ENCODE data around the gene NEGR1.

NEGR1 gene

GRCh38 chr1:71770121-71770520, 512.2 kb downstream of the NEGR1 start:
- DNase-seq = no peak

GRCh38 chr1:71766748-71767147, 515.6 kb downstream of the NEGR1 start:
- no peak for DNase-seq

DNA sequence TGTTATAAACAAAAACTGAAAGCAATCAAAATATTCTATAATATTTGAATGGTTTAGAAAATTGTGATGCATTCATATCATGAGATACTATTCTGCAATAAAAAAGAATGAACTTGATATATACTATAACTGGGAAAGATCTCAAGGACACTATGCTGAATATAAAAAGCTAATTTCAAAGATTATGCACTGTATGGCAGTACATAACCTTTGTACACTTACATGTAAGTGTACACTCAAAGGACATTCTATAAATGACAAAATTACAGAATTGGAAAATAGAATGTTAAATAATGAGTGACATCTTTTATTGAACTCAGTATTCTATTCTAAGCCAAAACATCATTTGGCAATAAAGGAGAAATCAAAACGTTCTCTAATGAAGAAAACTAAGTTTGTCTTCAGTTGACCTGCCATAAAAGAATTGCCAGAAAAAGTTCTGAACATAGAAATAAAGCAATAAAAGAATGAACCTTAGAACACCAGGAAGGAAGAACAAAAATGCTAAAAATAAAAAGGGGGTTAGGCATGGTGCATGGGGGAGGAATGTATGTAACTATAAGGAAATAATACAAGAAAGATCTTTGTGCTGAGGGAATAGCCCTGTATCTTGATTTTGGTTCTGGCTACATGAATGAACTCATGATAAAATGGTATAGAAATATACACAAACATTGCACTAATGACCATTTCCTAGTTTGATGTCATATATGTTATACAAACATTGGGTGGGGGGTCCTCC, 519.7 kb downstream of the NEGR1 start:
- DNase-seq = no peak

DNA sequence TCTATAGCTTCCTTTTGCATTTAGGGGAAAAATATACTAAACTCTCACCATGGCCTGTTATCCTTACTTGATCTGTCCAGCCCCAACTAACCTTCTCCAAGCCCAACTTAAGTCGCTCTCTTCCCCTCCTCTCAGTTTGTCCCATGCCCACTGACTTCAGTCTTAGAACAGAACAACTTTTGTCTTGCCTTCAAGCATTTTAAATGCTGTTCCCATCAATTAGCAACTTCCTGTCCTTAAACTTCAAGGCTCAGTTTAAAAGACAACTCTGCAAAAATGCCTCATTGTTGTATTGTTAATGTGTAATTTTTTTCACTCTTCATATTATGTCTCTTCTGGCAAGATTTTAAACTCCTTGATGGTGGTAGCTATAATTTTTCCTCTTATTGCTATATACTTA, 526.9 kb downstream of the NEGR1 start:
- no peak for DNase-seq

DNA sequence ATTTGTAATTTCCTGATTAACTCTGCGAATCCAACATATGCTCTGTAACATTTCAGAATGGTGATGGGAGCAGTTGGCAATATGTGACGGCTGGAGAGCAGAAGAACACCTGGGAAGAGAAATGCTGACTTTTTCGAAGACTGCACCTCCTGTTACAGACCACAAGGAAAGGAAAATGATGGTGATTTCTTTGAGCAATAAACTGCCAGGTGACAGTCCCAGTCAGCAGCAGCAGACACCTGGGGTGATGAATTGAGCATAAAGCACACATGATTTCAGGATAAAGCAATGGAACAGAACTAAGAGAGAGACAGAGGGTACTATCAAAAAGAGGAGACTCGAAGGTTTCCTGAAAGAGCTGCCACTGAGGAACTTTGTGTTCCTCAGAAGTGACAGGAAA, 528.6 kb downstream of the NEGR1 start:
- no peak for DNase-seq

DNA sequence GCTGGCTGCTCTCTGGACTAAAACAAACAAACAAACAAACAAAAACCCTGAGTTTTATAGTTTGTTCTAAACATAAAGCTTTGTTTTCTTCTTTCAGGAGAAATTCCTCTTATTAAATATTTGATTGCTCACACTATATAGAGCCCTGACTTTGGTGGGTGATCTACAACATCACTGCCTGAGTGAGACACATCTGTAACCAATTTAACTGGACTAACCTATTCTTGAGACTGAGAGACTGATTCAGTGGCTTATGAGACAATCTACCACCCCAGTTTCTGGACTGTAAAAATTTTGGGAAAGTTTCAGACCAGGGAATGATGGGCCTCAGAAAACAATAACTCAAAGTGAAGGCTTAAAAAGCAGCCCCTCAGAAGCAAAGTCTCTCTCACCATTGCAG, 537.0 kb downstream of the NEGR1 start:
- no peak for DNase-seq

GRCh38 chr1:71743862-71744261, 538.5 kb downstream of the NEGR1 start:
- DNase-seq = no peak

DNA sequence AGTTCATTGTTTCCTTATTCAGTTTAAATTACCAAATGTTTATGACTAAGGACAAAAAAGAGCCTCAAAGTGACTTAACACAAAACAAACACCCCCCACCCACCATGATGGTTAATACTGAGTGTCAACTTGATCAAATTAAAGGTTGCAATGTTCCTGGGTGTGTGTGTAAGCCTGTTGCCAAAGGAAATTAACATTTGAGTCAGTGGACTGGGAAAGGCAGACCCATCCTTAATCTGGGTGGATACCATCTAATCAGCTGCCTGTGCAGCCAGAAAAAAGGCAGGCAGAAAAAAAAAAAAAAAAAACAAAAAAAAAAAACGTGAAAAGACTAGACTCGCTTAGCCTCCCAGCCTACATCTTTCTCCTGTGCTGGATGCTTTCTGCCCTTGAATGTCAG, 543.4 kb downstream of the NEGR1 start:
- no peak for DNase-seq

GRCh38 chr1:71738256-71738655, 544.1 kb downstream of the NEGR1 start:
- DNase-seq = no peak

DNA sequence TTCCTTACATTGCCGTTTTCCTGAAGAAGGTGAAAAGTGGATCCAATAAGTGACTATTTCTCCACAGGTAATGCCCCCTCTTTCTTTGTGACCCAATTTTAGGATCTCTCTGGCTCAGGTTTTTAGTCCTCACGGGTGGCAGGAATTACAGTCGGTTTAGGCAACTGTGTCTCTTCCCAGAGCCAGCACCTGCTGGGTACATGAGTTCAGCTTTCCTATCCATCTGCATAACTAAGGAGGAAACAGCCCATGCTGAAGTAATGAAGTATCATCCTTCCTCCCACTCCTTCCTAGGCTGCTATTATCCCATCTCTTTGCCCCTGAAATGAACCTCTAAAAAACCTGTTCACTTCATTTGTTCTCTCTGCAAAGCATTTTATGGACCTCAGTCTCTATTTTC, 544.6 kb downstream of the NEGR1 start:
- DNase-seq = no peak

GRCh38 chr1:71733121-71733520, 549.2 kb downstream of the NEGR1 start:
- no peak for DNase-seq

DNA sequence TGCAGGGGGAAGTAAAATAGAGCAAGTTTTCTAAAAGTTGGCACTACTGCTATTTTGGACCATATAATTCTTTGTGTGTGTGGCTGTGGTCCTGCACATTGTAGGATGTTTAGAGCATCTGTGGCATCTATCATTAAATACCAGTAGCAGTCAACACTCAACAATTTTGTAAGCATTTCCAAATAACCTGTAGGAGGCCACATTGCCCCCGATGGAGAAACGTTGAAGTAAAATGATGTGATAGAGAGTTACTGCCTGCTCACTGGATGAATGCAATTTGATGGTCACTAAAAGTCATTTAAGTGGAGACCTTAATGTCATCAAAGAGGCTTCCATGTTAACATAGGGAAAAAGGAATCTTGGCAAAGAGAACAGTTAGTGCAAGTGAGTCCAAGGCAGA, 560.8 kb downstream of the NEGR1 start:
- no peak for DNase-seq

- DNase-seq = no peak
Measured at GRCh38 chr1:71719330-71719729, 563.0 kb downstream of the NEGR1 start.

DNA sequence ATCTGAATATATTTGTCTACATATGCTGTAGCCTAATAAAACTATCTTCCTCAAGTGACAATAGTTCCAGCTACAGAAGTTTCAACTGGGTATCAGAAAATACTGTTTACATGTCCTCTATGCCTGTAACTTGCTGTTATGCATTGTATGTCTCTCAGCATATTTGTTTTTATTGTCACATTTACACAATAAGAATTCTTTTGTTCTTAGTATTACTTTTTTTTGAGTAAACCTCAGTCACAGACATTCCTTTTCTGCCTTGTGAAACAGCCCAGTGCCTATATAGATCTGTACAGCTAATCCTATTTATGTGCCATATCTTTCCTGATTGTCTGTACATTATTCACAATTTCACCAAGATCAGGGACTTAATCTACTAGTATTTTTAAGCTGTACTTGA, 565.2 kb downstream of the NEGR1 start:
- no peak for DNase-seq

DNA sequence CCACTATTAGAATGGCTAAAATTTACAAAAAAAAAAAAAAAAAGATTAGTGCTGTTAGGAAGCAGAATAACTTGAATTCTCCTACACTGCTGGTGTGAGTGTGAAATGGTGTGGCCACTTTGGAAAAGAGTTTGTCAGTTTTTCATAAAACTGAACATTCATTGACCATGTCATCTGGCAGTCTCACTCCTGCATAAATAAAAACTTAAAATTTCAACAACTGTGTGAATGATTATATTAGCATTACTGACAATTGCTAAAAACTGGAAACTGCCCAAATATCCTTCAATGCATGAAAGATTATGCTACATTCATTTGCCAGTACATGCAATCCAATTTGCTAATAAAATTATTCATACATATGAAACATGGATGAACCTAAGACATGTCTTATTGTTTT, 570.9 kb downstream of the NEGR1 start:
- no peak for DNase-seq

GRCh38 chr1:71706029-71706671, 576.2 kb downstream of the NEGR1 start:
- no peak for DNase-seq

DNA sequence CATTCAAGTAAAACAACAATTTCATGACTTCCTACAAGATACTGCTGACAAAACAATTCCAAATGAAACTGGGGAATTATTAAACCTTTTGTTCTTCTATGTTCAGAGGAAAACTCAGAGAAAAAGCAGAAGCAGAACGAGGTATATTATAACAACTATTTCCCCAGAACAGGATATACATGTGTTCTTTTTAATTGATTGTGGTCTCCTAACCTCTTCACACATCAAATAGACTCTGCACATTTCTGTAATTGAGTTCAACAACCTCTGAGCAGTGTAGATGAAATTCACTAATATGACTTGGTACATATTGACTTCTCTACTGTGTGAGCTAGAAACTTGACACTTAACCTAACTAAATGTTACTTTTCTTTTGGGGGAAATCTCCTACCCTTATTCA, 584.2 kb downstream of the NEGR1 start:
- DNase-seq = no peak

- no peak for DNase-seq
Measured at GRCh38 chr1:71695821-71696220, 586.5 kb downstream of the NEGR1 start.

GRCh38 chr1:71695084-71695483, 587.3 kb downstream of the NEGR1 start:
- DNase-seq = no peak

DNA sequence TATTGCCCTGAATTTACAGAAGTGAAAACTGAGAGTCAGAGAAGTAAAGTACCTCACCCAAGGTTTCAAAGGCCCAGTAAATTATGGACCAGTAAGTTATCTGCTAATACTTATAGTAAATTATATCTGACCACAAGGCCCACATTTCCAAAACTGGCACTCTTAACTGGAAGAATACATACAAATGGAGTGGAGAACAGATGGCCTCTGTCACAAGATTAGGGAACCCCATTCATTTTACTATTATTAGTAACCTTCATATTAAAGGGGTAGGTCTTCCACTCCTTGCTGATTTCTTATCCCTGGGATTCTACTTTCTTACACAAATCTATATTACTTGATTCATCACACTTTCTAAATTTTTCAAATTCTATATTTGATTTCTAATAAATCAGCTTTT, 588.8 kb downstream of the NEGR1 start:
- DNase-seq = no peak

DNA sequence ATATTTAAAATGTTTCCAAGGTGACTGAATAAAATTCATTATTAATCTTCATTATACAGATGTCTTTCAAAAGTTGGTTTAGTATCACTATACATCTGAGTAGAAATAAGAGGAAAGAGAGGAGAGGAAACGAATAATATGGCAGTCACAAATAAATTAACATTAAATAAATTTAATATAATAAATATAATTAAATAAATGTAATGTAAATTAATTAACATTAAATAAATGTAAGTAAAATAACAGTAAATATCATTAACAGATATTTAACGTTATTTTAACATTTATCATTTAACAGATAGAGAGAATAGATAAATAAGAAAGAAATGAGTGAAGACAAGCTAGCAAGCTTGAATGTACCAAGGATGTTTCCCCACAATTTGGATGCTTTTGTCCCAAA, 592.7 kb downstream of the NEGR1 start:
- DNase-seq = no peak

- no peak for DNase-seq
Measured at GRCh38 chr1:71687376-71687775, 595.0 kb downstream of the NEGR1 start.

- DNase-seq = no peak
Measured at GRCh38 chr1:71676979-71677925, 605.1 kb downstream of the NEGR1 start.

DNA sequence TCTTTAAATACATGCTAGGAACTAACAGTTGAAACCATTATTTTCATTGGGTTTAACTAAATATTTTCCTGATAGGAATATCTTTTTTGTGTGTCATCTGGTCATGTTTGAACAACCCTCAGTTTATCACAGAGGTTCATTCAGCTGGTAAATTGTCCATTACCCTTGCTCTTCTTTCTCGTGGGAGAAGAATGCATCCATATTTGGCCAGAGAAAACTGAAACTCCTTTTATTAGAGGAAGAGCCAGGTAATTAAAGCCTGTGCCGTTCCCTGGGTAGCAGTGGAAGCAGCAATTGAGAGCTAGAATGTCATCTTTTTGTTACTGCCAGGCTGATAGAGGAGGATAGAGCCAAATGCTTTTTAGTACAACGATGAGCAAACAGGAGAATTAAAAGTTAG, 614.3 kb downstream of the NEGR1 start:
- no peak for DNase-seq

Measured in stimulated activated CD4-positive, alpha-beta T cell treated with anti-CD3 and anti-CD28 coated beads, Interleukin-2, amount 100 ng/mL, for 24 hours (primary cell).